ENCODE data around the gene MEIS1.
"Not testable (repeated sequence)": the region's sequence is repeated elsewhere in the genome, so short reads cannot be mapped to it uniquely, and the experiment has no call there.

MEIS1 gene

DNA sequence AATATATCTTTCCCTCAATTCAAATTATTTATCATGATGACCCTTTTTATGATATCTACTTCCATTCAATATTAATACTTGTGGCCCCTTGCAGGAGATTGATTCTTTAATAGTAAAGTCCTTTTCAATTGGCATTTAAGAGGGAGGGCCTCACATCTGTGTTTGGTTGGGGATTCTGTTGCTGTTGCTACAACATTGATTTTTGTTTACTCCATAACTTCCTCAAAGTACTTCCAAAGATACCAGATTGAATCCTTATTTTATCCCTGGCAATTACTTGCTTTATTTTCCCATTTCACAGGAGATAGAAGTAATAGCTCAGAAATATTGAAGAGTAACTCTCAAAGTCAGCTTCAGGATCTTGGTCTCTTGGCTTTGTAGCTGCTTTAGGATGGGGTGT, 32.8 kb downstream of the MEIS1 start:
- no peak for DNase-seq (ENCODE audit: low read depth)

DNA sequence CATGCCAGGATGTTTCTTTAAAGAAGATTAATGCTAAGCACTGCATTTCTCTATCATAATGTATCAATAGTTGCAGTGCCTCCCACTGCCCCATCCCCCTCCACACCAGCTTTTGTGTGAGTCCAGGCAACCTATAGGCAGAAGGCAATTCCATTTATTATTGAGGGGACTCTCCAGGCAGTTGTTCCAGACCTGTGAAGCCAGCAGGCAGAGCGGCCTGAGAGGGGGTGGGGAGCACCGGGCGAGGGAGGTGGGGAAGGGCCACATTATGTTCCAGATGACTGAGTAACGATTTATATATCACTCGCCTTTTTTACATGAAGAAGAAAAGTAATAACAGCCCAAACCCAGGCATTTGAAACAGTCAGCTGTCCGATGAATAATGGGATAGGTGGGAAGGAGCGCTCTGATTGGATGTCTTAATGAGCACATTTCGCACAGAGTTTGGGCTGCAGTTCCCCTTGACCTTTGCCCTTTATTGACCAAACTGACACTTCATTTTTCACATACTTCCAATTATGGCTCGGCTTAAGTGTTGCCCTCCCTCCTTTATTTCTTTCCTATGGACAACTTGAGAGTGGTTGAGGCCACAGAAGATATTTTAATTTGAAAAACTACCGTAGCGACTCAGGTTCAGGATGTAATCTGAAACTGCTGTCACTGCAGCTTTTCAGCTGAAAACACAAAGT, 34.4 kb downstream of the MEIS1 start:
- no peak for DNase-seq (ENCODE audit: low read depth)

DNA sequence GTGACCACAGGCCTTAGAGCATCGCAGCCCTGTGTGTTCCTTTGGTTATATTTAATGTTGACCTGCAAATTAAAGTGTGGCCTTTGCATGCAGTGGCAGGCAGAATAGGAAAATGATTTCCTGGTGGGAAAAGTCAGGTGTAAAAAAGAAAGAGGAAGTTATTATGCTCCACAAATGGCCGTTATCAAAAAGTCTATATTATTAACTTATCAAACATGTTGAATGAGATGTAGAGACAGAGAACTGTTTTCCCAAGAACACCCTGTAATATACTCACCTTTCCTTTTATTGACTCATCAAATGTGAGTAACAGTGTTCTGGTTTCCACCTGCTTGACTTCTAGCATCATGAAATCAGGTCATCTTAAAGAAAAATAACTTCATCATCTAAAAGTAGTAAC, 35.3 kb downstream of the MEIS1 start:
- no peak for DNase-seq (ENCODE audit: low read depth)

DNA sequence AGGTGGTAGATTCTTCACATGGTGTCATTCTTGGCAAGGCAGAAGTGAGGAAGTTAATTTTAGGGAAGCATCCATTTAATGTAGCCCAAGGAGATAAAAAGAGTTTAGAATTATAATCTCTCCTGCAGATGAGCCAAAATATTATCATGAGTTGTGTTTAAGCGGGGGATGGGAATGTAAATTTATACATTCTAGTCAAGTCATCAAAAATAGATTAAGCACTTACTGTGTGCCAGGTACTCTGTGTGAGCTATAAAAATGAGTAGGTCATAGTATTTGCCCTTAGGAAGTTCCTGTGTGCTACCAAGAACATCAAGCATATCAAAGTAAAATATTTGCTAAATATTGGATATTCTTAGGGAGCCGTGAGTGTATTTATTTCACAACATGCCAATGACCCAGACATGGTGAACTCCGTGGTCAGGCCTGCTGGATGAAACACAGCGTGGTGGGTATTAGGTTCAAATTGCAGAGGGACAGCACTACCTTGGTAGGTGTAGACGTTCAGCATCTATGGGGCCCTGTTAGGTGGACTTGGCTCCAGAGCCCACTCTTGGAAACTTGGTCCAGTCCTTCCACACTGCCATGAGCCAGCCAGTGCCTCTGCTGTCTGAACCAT, 37.4 kb downstream of the MEIS1 start:
- no peak for DNase-seq (ENCODE audit: low read depth)

DNA sequence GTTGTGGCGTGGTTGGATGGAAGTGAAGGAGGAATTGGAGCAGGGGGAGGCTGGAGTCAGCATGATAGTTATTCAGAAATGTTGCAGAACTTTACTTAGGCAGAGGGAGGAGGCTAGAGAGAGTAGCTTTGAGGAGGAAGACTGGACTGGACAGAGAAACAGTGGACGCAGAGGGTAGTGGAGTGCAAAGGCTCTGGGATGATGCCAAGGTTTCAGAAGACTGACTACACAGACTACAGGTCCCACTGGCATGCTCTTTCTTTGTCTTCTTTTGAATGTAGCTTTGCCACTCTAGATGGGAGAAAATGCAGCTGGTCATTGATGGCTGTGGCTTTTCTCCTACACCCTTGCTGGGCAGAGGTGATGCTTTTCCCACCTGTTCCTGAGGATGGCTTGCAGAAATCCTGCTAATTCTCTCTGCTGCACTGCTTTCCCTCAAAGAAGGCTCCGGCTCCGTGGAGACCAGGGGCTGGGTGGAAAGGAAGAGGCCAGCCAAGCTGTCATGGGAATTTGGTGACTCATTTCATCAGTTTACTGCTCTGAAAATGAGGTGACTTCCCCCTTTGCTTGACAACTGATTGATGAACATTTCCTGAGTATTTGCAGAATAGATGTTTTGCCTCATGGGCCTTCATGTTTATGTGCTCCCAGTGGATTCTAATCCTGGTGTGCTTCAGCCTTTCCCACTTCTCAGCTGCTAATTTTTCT, 42.4 kb downstream of the MEIS1 start:
- no peak for DNase-seq (ENCODE audit: low read depth)

DNA sequence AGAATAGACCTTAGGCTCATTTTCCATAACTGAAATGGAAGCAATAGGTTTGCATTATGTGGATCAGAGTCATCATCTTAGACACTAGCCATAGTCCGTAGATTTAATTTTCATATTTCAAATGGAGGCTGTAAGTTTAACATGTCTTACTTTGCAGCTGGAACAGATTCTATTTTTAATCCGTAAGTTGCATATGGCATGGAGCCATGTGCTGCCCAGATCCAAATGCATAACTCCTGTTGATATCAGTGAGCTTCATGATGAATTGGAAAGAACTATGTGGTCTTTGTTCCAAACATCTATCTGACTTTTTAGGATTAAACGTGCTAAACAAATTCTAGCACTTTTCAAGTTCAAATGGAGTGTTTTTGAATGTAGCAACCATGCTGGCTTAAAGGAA, 43.4 kb downstream of the MEIS1 start:
- no peak for DNase-seq (ENCODE audit: low read depth)

DNA sequence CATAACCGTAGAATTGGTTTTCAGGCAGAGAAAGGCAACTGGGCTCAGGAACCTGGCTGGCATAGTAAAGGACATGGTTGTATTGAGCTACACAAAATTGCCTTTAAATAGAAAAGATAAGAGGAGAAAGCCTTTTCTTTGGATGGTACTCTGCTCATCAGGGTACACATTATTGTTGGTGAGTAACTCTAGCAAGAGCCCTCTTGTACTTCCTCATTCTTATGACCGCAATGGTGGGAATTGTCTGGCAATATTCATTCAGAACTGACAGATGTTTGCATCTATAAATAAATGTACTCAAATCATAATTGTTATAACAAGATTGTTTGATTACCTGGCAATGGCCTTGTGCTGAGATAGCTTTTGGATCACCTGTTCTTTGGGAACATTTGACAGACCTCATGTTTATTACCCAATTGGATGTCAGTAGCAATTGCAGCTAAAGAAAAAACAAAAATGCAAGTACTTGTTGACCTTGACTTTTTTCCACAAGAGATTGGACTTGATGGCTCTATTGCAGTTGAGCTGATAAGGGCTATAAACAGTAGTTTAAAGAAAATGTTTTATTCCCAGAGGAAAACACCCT, 43.9 kb downstream of the MEIS1 start:
- no peak for DNase-seq (ENCODE audit: low read depth)

DNA sequence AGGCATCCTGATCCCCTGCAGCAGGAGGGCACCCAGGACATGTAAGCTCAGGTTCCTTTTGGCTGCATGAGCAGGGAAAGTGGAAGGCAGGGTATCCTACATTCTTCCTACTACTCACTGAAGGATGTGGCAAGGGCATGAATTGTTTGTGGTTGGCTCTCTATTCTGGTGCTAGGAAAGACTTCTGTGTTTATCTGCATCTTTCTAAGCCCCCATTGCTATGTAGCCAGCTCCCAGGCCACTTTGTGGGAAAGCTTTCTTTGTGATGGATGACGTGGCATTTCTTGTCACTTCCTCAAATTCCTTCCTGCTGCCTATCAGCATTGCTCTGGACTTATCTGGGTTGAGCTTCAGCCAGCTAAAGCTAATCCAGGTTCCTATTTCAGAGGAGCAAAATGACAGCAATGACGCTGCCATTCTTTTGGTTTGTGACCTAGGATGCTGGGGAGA, 46.2 kb downstream of the MEIS1 start:
- DNase-seq (ENCODE audit: low read depth) = no peak

DNA sequence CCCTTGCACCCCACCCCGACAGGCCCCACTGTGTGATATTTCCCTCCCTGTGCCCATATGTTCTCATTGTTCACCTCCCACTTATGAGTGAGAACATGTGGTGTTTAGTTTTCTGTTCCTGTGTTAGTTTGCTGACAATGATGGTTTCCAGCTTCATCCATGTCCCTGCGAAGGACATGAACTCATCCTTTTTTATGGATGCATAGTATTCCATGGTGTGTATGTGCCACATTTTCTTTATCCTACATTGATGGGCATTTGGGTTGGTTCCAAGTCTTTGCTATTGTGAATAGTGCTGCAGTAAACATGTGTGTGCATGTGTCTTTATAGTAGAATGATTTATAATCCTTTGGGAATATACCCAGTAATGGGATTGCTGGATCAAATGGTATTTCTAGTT, 50.3 kb downstream of the MEIS1 start:
- not testable (repeated sequence) for DNase-seq (ENCODE audit: low read depth)

DNA sequence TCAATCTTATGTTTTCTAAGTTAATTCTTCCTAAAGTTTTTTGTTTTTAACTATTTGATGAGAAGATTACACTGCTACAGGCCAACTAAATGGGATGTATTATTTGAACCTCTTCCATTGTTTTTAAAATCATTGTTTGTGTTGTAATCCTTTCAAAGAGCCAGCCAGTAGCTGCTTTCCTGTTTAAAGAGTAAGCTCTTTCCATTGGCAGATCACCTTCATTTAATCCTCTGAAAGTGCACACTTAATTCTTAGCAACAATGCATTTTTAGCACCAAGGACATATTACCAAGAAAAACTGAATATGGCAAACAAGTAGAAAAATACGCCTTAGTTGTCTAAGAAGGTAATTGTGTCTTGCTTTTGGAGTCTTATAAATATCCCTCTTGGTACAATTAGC, 54.0 kb downstream of the MEIS1 start:
- no peak for DNase-seq (ENCODE audit: low read depth)

DNA sequence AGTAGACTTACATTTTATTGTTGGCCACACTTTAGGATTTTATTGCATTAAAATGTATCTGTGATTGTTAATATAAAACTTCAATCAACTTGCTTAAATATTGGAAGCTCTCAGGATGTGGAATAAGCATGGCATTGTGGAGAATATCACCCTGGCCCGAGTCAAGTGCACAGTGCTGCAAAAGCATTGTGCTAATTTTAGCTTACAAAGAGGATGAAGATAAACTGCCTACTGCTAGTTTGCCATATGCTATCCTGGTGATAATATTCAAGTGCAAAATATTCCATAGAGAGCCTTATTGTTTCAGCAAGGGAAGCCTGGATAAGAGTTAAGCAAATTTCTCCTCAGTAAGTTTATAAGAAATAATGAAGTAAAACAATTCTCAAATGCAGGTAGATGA, 54.5 kb downstream of the MEIS1 start:
- DNase-seq (ENCODE audit: low read depth) = no peak

DNA sequence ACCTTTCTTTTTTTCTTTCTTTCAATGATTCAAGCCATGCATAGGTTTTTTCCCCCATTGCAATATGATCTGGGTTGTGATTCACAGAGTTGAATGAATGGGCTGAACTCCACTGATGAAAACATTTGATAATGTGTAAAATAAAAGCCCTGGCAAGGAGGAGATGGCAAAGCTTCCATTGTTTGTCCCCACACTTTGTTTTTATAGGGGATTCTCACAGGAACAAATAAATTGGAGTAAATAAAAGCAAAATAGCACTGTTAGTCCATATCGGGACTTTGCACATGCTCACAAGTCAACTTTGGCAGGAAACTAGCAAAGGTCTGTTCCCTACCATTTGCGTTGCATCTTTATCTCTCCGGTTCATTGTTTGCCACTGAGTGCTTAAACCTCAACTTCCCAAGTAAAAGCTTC, 55.7 kb downstream of the MEIS1 start:
- DNase-seq (ENCODE audit: low read depth) = no peak

DNA sequence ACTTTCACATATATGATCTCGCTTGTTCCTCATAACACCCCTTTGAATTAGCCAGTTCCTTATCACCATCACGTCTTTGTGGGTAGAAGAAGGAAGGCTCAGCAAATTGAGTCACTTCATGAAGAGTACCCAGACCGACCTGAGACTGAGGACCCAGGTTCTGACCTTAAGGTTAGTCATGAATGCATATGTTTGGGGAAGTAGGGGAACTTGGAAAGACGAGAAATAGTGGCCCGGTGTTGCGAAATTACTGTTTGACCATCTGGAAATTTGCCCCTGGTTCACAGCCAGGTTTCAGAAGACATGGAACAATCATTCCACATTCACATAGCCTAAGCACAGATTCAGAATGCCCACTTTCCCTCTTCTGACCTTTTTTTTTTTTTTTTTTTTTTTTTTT, 59.8 kb downstream of the MEIS1 start:
- no peak for DNase-seq (ENCODE audit: low read depth)

DNA sequence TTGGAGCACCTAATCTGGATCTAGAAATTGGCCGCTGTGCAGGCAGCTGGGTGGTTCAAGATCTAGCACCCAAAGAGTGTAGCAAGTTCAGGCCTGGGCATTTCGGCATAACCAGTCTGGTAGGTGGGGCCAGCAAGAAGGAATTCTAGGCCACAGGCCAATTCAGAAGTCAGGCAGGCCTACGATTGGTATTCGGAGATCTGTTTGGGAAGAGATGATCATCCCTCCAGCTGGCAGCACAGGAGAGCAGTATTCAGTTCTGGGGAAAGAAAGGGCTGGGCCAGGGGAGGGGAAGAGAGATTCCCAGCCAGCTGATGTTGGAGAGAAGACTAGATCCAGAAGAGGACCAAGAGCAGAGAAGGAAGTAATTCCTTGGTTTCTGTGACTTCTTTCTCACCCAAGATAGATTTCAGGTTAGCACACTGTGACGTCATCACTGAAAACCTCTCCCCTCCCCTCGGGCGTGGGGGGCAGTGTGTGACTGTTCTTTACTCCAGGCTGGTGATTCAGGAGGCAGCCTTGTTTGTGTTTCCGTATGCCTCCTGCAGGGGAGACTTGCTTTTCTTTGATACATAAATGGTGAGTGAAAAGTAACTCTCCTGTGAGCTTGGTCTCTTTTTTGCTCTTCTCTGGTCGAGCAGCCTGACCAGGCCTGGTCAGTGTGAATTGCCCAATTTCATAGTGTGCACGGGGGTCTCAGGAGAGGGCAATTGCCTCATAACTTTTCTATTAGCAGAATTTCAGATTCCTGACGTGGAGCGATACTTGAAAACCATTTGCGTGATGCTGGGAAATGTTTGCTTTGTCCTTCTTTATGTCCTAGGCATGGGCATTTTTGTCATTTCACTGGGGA, 61.1 kb downstream of the MEIS1 start:
- DNase-seq (ENCODE audit: low read depth) = no peak

DNA sequence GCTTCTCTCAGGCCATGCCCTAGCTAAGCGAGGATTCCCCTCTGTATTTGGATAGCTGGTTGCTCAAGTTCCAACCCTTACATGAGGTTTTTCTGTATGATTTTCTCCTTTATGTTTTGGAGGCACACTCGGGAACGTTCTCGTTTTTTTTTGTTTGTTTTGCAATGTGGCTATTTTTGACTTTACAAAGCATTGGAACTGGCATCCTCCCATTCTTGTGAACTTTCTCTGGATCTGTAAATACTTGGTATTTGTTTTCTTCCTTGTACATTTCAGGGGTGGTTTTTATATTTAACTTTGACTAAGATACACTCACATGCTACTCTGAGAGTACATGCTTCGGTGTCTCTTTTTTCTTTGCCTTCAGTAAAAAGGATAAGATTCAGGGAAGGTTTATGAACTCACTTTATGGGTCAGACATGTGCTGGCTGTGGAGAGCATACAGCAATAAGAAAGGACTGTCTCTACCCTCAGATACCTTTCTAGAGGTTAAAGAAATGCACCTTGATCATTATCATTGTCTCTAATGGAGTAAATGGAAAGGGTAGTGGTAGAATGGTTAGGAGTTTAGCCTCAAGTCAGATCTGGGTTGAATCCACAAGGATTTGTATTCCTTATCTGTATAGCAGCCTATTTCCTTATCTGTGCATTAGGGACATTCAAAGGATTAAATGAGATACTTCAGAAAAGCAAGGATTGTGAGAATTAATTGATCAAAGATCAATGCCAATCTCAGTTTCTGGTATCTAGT, 61.9 kb downstream of the MEIS1 start:
- no peak for DNase-seq (ENCODE audit: low read depth)

DNA sequence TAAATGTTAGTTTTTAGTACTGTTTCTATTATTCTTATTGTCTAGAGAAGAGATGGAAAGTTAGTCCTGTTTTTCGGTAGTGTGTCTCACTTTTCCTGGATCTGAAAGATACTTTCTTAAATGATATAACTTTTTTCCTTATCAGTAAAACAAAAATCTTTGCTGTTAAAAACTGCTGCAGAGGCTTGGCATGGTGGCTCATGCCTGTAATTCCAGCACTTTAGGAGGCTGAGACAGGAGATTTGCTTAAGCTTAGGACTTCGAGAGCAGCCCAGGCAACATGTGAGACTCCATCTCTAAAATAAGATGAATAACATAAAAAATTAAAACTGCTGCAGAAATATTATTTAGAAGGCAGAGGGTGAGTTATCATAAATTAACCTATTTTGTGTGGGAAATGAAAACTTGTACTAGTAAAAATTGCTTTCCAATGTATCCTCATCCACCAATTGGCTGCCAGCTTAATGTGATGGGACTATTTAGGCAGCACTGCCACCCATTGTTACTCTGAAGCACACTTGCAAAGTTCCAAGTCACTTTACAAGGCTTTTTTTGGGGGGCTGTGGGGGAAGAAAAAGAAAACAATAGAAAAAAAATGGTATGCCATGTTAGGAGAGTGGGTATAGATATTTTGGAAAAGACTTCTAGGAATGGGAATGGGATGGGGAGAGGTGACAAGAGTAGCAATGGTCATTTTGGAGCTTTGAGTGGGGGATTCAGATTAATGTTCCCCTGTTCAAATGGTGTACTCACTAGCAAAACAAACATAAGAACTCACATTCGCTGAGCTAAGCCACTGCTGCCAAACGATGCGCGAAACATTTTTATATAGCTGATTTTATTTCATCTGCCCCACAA, 62.7 kb downstream of the MEIS1 start:
- no peak for DNase-seq (ENCODE audit: low read depth)

DNA sequence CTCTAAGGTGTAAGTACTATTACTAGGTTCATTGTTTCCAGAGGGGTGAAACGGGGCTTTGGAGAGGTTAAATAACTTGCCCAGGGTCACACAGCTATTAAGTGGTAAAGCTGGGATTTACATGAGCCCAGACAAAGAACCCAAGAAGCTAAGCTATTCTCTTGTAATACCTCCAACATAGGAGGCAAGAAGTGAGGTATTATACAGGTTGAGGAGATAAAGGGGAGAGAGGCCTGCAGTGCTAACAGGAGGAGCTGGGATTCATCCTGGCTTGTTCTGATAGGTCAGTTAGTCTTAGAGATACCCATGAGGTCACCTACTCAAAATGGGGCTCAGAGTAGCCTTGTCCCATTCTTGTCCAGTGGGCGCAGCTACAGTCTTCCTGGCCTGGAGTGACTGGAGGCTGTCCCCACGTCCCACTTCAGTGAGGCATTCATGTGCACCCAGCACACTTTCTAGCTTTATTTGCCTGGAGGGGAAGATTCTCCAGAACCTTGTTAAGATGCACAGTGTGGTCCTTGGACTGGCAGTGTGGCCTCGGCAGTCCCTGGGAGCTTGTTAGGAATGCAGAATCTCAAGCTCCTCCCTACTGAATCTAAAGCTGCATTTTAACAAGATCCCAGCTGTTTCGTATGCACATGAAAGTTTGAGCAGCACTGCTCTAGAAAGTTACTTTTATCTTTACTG, 63.5 kb downstream of the MEIS1 start:
- DNase-seq (ENCODE audit: low read depth) = no peak

DNA sequence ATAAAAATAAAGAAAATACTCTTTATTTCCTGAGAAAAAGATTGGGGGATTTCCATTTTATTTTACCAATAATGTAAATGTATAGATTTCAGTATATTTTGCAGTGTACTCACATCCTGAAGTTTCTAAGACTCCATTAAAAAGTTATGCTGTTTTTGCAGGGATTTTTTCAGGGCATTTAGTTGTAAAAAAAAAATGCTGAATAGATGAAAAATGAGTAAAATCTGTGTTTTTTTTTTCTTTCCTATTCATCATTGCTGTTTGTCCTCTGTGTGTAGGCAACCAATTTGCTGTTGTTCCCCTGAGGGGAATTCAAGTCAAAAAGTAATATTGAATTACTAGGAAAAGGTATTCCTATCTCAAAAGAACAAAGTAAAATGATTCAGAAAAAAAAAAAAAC, 66.3 kb downstream of the MEIS1 start:
- no peak for DNase-seq (ENCODE audit: low read depth)

DNA sequence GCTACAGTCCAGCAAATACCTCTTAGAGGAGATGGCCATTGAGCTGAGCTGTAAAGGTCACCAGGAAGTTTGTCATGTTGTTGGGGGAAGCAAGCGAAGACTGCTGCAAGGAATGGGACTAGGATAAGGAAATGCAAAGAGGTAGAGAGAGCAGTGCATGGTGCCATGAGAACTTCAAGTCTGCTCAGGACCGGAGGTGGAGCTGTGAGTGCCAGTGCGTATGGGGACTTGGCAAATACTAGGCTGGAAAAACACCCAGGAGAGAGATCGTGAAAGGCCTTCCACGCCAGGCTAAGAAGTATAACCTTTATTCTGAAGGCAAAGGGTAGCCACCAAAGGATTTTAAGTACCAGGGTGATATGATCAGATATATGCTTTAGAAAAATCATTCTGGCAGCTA, 71.3 kb downstream of the MEIS1 start:
- no peak for DNase-seq (ENCODE audit: low read depth)

DNA sequence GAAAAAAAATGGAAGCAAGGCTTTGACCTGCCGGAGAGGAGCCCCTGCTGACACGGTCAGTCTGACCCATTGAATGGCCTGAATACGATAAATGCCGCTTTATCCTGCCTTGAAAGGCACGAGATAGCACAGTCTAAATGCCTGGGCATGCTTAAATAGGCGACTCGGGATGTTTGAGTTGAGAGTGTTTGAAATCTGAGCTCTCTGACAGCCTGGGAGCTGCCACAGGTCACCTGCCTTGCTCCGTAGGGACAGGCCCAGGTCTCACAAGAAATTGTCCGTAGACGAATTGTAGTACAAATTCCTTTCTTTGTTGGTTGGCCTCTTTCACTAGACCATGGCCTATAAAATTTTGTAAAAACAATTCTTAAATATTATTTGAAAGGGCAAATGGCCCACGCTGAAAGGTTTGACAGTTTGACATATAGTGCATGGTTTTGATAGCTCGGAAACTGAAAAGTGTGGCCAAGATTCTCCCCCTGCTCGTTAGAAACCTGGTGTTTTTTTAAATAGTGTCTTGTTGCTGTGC, 72.8 kb downstream of the MEIS1 start:
- no peak for DNase-seq (ENCODE audit: low read depth)

Measured in activated T-cell treated with anti-CD3 and anti-CD28 coated beads for 1 hour (primary cell).